ENCODE results near the gene PARP4. TPM values are rescaled to one million over a fixed set of nuclear protein-coding genes. Genes with fewer than 3 reads are reported as not detected.

The PARP4 gene
- total RNA-seq, 1 experiment from 2014 or later, result 76.0 TPM

DNA sequence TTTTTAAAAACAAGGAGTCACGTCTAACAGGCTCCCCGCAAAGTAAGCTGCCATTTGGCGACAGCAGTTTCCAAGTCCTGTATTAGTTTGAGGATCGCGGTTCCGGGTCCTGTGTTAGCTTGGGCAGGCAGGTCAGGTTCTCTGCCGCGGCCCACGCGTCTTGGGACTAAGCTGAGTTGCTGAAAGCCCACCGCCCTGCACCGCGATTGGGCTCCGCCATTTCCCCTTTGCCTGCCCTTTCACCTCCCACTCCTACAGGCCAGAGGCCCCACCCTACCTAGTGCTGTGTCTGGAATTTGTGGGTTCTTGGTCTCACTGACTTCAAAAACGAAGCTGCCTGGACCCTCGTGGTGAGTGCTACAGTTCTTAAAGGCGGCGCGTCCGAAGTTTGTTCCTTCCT lies 6.8 kb downstream of the PARP4 start:
- POLR2A ChIA-PET, result no interaction called here

More for the DNA sequence above, 6.8 kb downstream of the PARP4 start:
- H3K79me2 ChIP-seq (ENCODE audit: insufficient read depth, low read length), result peaks cover 98% of the 10 kb centered on the region
- H3K9ac ChIP-seq (ENCODE audit: low read length), result no peak overlapping the region
- ChIA-PET CTCF (no interaction called here), RAD21 (ENCODE audit: low non-redundant PET in 1 of 2, low total read pairs in 2 of 2, uncharacterized antibody in 2 of 2, unreplicated experiment in 2 of 2) (no interaction called here)
- H4K20me1 ChIP-seq (ENCODE audit: insufficient read depth), result no peaks in the 10 kb centered on the region
- DNase-seq (ENCODE audit: low read depth, low spot score) (no peak), ATAC-seq (no peak)
- TF ChIP-seq, protein P1, sequence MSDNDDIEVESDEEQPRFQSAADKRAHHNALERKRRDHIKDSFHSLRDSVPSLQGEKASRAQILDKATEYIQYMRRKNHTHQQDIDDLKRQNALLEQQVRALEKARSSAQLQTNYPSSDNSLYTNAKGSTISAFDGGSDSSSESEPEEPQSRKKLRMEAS (IDR thresholded peaks at IDR 0.05), result no peak
- TF ChIP-seq, protein P2, sequence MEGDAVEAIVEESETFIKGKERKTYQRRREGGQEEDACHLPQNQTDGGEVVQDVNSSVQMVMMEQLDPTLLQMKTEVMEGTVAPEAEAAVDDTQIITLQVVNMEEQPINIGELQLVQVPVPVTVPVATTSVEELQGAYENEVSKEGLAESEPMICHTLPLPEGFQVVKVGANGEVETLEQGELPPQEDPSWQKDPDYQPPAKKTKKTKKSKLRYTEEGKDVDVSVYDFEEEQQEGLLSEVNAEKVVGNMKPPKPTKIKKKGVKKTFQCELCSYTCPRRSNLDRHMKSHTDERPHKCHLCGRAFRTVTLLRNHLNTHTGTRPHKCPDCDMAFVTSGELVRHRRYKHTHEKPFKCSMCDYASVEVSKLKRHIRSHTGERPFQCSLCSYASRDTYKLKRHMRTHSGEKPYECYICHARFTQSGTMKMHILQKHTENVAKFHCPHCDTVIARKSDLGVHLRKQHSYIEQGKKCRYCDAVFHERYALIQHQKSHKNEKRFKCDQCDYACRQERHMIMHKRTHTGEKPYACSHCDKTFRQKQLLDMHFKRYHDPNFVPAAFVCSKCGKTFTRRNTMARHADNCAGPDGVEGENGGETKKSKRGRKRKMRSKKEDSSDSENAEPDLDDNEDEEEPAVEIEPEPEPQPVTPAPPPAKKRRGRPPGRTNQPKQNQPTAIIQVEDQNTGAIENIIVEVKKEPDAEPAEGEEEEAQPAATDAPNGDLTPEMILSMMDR (IDR thresholded peaks at IDR 0.05 in 2 of 3, conservative IDR thresholded peaks at IDR 0.05 in 1 of 3; ENCODE audit: borderline replicate concordance in 1 of 3, insufficient read depth in 1 of 3, low read depth in 2 of 3, low read length in 2 of 3), result no peak
- TF ChIP-seq RAD21 (IDR thresholded peaks at IDR 0.05; ENCODE audit: low read depth) (no peak), CBX3 (IDR thresholded peaks at IDR 0.05; ENCODE audit: low read depth) (no peak), POLR2A (IDR thresholded peaks at IDR 0.05; ENCODE audit: borderline replicate concordance, extremely low read depth, insufficient read depth, insufficient read length) (no peak), SP1 (IDR thresholded peaks at IDR 0.05; ENCODE audit: low read depth) (no peak), EZH2 (IDR thresholded peaks at IDR 0.05) (no peak), CEBPB (IDR thresholded peaks at IDR 0.05; ENCODE audit: low read depth) (no peak), ELF1 (IDR thresholded peaks at IDR 0.05; ENCODE audit: borderline replicate concordance, low read depth) (no peak), TCF7L2 (IDR thresholded peaks at IDR 0.05; ENCODE audit: borderline replicate concordance, extremely low read depth, insufficient read depth, insufficient read length) (no peak), EGR1 (IDR thresholded peaks at IDR 0.05; ENCODE audit: low read depth) (no peak), JUND (IDR thresholded peaks at IDR 0.05) (no peak), ZFX (IDR thresholded peaks at IDR 0.05) (no peak)
- TF ChIP-seq, protein P3, sequence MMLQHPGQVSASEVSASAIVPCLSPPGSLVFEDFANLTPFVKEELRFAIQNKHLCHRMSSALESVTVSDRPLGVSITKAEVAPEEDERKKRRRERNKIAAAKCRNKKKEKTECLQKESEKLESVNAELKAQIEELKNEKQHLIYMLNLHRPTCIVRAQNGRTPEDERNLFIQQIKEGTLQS (IDR thresholded peaks at IDR 0.05), result no peak
- TF ChIP-seq, protein P4, sequence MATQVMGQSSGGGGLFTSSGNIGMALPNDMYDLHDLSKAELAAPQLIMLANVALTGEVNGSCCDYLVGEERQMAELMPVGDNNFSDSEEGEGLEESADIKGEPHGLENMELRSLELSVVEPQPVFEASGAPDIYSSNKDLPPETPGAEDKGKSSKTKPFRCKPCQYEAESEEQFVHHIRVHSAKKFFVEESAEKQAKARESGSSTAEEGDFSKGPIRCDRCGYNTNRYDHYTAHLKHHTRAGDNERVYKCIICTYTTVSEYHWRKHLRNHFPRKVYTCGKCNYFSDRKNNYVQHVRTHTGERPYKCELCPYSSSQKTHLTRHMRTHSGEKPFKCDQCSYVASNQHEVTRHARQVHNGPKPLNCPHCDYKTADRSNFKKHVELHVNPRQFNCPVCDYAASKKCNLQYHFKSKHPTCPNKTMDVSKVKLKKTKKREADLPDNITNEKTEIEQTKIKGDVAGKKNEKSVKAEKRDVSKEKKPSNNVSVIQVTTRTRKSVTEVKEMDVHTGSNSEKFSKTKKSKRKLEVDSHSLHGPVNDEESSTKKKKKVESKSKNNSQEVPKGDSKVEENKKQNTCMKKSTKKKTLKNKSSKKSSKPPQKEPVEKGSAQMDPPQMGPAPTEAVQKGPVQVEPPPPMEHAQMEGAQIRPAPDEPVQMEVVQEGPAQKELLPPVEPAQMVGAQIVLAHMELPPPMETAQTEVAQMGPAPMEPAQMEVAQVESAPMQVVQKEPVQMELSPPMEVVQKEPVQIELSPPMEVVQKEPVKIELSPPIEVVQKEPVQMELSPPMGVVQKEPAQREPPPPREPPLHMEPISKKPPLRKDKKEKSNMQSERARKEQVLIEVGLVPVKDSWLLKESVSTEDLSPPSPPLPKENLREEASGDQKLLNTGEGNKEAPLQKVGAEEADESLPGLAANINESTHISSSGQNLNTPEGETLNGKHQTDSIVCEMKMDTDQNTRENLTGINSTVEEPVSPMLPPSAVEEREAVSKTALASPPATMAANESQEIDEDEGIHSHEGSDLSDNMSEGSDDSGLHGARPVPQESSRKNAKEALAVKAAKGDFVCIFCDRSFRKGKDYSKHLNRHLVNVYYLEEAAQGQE (IDR thresholded peaks at IDR 0.05; ENCODE audit: low read depth), result no peak
- TF ChIP-seq, protein P5, sequence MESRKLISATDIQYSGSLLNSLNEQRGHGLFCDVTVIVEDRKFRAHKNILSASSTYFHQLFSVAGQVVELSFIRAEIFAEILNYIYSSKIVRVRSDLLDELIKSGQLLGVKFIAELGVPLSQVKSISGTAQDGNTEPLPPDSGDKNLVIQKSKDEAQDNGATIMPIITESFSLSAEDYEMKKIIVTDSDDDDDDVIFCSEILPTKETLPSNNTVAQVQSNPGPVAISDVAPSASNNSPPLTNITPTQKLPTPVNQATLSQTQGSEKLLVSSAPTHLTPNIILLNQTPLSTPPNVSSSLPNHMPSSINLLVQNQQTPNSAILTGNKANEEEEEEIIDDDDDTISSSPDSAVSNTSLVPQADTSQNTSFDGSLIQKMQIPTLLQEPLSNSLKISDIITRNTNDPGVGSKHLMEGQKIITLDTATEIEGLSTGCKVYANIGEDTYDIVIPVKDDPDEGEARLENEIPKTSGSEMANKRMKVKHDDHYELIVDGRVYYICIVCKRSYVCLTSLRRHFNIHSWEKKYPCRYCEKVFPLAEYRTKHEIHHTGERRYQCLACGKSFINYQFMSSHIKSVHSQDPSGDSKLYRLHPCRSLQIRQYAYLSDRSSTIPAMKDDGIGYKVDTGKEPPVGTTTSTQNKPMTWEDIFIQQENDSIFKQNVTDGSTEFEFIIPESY (IDR thresholded peaks at IDR 0.05; ENCODE audit: extremely low read depth, insufficient replicate concordance, low read length), result no peak
- no peaks in the 10 kb centered on the region for H3K9me2 ChIP-seq (ENCODE audit: insufficient read depth)
- H3K27me3 ChIP-seq (ENCODE audit: insufficient read depth, low read length), result no peaks in the 10 kb centered on the region
- H3K36me3 ChIP-seq (ENCODE audit: control insufficient read depth in 1 of 2, insufficient read depth in 2 of 2, low read length in 2 of 2), result peaks cover 0 to 14% of the 10 kb centered on the region in 2 experiments; a peak in 2 of 4 replicates
- no TSS peak for BruUV-seq (replicated peaks)
- H3K4me1 ChIP-seq (ENCODE audit: control insufficient read depth in 1 of 2, insufficient read depth in 2 of 2, low read length in 2 of 2), result peaks cover 35 to 44% of the 10 kb centered on the region in 2 experiments
- H2AFZ ChIP-seq (ENCODE audit: low read depth, low read length, poor library complexity, severe bottlenecking), result no peak overlapping the region
- no peak overlapping the region for H3K4me2 ChIP-seq (ENCODE audit: low read length)
- no peak overlapping the region for H3K27ac ChIP-seq (ENCODE audit: low read depth, low read length)
- intact Hi-C loops (cut with micrococcal nuclease), result no loop called here
- H3K4me3 ChIP-seq (replicated peaks in 1 of 2; ENCODE audit: low read depth in 1 of 2, low read length in 2 of 2), result no peak overlapping the region
- H3K9me3 ChIP-seq (ENCODE audit: control insufficient read depth in 1 of 2, insufficient read depth in 1 of 2, low read depth in 1 of 2, low read length in 2 of 2), result no peaks in the 10 kb centered on the region

Data from HCT116 (cell line).